NT2/D1 (cell line): Measurements from ENCODE around the gene SLC36A2.

Source experiments
- DNase-seq: peaks from one replicate; pipeline ENCODE4 v3.0.0-alpha.2; 2011; ENCODE audit warnings: low read depth, low spot score
- H3K27me3 ChIP-seq: 2 replicates; pipeline ENCODE4 v1.6.0; 2011; ENCODE audit warnings: mild to moderate bottlenecking; ENCODE audit not compliant: insufficient read length, insufficient read depth
- H3K36me3 ChIP-seq: 2 replicates; pipeline ENCODE4 v1.6.1; 2011; ENCODE audit warnings: mild to moderate bottlenecking, low read length, mixed read lengths; ENCODE audit not compliant: insufficient read depth, insufficient read length
- H3K4me1 ChIP-seq: 2 replicates; pipeline ENCODE4 v1.5.1; 2011; ENCODE audit not compliant: insufficient read depth, insufficient read length
- H3K4me3 ChIP-seq: 2 replicates; pipeline ENCODE4 v1.5.1; 2011; ENCODE audit warnings: low read depth; ENCODE audit not compliant: insufficient read length
- H3K9ac ChIP-seq: 2 replicates; pipeline ENCODE4 v1.6.0; 2011; ENCODE audit warnings: low read depth; ENCODE audit not compliant: insufficient read length
- H3K9me3 ChIP-seq: 2 replicates; pipeline ENCODE4 v1.5.1; 2011; ENCODE audit warnings: mild to moderate bottlenecking, low read length; ENCODE audit not compliant: insufficient read depth
- SUZ12 ChIP-seq: IDR thresholded peaks from 2 replicates; pipeline ENCODE4 v1.6.1; 2011; ENCODE audit not compliant: insufficient read length, insufficient read depth; ENCODE audit errors: extremely low read depth
- YY1 ChIP-seq: IDR thresholded peaks from 2 replicates; pipeline ENCODE4 v1.6.1; 2011; ENCODE audit not compliant: insufficient read length, insufficient read depth
- ZNF274 ChIP-seq: IDR thresholded peaks from 2 replicates; pipeline ENCODE4 v1.6.1; 2011; ENCODE audit warnings: mild to moderate bottlenecking, low read depth, low read length

SLC36A2 gene

GRCh38 chr5:151348789-151349188 lies 1.4 kb upstream of the SLC36A2 start:
- no peak for TF ChIP-seq SUZ12
- TF ChIP-seq YY1, result no peak
- no peak for TF ChIP-seq ZNF274
- no peak overlapping the region for H3K9ac ChIP-seq
- H3K27me3 ChIP-seq, result peaks cover 6% of the 10 kb centered on the region
- no peak overlapping the region for H3K4me3 ChIP-seq
- no peaks in the 10 kb centered on the region for H3K36me3 ChIP-seq
- no peaks in the 10 kb centered on the region for H3K9me3 ChIP-seq
- no peak for DNase-seq
- H3K4me1 ChIP-seq, result peaks cover 7% of the 10 kb centered on the region

- Histone ChIP-seq H3K9ac (no peak overlapping the region), H3K27me3 (peaks cover 24% of the 10 kb centered on the region), H3K36me3 (no peaks in the 10 kb centered on the region), H3K4me1 (peaks cover 7% of the 10 kb centered on the region), H3K9me3 (no peaks in the 10 kb centered on the region), H3K4me3 (no peak overlapping the region)
- DNase-seq, result no peak
- TF ChIP-seq SUZ12 (no peak), ZNF274 (no peak), YY1 (no peak)
These were observed 1.4 kb downstream of the SLC36A2 start for GRCh38 chr5:151345808-151346478.

GRCh38 chr5:151345187-151345807 lies 2.1 kb downstream of the SLC36A2 start:
- Histone ChIP-seq H3K4me1 (peaks cover 7% of the 10 kb centered on the region), H3K9me3 (no peaks in the 10 kb centered on the region), H3K36me3 (no peaks in the 10 kb centered on the region), H3K27me3 (peaks cover 24% of the 10 kb centered on the region), H3K9ac (no peak overlapping the region), H3K4me3 (no peak overlapping the region)
- no peak for DNase-seq
- TF ChIP-seq ZNF274 (no peak), YY1 (no peak), SUZ12 (no peak)

GRCh38 chr5:151344088-151344487 lies 3.3 kb downstream of the SLC36A2 start:
- H3K4me1 ChIP-seq, result peaks cover 7% of the 10 kb centered on the region
- no peaks in the 10 kb centered on the region for H3K36me3 ChIP-seq
- H3K4me3 ChIP-seq, result no peak overlapping the region
- no peak for DNase-seq
- no peak for TF ChIP-seq YY1
- no peak for TF ChIP-seq SUZ12
- TF ChIP-seq ZNF274, result no peak
- no peak overlapping the region for H3K9ac ChIP-seq
- no peaks in the 10 kb centered on the region for H3K9me3 ChIP-seq
- H3K27me3 ChIP-seq, result peaks cover 27% of the 10 kb centered on the region

GRCh38 chr5:151340004-151340403 lies 7.4 kb downstream of the SLC36A2 start:
- DNase-seq, result no peak
- Histone ChIP-seq H3K9ac (no peak overlapping the region), H3K27me3 (peaks cover 27% of the 10 kb centered on the region), H3K36me3 (no peaks in the 10 kb centered on the region), H3K4me3 (no peak overlapping the region), H3K9me3 (no peaks in the 10 kb centered on the region), H3K4me1 (no peaks in the 10 kb centered on the region)
- no peak for TF ChIP-seq ZNF274
- no peak for TF ChIP-seq YY1
- TF ChIP-seq SUZ12, result no peak

- no peak overlapping the region for H3K4me3 ChIP-seq
- DNase-seq, result no peak
- no peak overlapping the region for H3K9ac ChIP-seq
- no peaks in the 10 kb centered on the region for H3K4me1 ChIP-seq
- no peaks in the 10 kb centered on the region for H3K36me3 ChIP-seq
- H3K27me3 ChIP-seq, result peaks cover 21% of the 10 kb centered on the region
- H3K9me3 ChIP-seq, result no peaks in the 10 kb centered on the region
- TF ChIP-seq ZNF274, result no peak
These were observed 8.6 kb downstream of the SLC36A2 start for GRCh38 chr5:151338734-151339133.

- Histone ChIP-seq H3K9ac (no peak overlapping the region), H3K36me3 (no peaks in the 10 kb centered on the region), H3K27me3 (no peaks in the 10 kb centered on the region), H3K4me1 (no peaks in the 10 kb centered on the region), H3K9me3 (no peaks in the 10 kb centered on the region), H3K4me3 (no peak overlapping the region)
- no peak for DNase-seq
- no peak for TF ChIP-seq SUZ12
- no peak for TF ChIP-seq YY1
- TF ChIP-seq ZNF274, result no peak
These were observed 14.5 kb downstream of the SLC36A2 start for GRCh38 chr5:151332857-151333256.
